ENCODE measurements around the gene GUCY2F. TPM values are rescaled to one million over a fixed set of nuclear protein-coding genes. Genes with fewer than 3 reads are reported as not detected.

Gene GUCY2F
- total RNA-seq, 4 donors from 2014 or later = 0.17 TPM; not detected in 3

DNA sequence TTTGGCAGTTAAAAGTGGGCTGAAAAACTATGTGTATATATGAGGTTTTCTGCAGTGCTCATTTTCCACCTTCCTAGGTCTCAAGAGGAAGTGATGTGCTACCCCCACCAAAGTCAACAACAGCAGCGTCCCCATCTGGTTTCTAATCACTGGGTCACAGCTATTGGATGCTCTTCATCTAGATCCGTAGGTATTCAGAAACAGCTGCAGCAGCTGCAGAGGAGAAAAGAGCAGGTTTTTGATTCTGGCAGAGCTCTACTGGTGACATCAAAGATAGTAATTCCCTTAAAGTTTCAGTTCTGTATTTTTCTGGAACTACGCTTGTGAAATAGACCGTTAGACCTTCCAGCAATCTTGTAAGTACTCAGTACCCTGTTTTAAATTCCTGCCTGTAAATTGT is 5.8 kb upstream of the GUCY2F start:
- TF ChIP-seq, protein P1, sequence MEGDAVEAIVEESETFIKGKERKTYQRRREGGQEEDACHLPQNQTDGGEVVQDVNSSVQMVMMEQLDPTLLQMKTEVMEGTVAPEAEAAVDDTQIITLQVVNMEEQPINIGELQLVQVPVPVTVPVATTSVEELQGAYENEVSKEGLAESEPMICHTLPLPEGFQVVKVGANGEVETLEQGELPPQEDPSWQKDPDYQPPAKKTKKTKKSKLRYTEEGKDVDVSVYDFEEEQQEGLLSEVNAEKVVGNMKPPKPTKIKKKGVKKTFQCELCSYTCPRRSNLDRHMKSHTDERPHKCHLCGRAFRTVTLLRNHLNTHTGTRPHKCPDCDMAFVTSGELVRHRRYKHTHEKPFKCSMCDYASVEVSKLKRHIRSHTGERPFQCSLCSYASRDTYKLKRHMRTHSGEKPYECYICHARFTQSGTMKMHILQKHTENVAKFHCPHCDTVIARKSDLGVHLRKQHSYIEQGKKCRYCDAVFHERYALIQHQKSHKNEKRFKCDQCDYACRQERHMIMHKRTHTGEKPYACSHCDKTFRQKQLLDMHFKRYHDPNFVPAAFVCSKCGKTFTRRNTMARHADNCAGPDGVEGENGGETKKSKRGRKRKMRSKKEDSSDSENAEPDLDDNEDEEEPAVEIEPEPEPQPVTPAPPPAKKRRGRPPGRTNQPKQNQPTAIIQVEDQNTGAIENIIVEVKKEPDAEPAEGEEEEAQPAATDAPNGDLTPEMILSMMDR (IDR thresholded peaks at IDR 0.05; ENCODE audit: low read depth) = no peak

GRCh38 chrX:109485470-109486340 is 3.8 kb upstream of the GUCY2F start:
- TF ChIP-seq, protein P1 (IDR thresholded peaks at IDR 0.05; ENCODE audit: low read depth) = no peak

DNA sequence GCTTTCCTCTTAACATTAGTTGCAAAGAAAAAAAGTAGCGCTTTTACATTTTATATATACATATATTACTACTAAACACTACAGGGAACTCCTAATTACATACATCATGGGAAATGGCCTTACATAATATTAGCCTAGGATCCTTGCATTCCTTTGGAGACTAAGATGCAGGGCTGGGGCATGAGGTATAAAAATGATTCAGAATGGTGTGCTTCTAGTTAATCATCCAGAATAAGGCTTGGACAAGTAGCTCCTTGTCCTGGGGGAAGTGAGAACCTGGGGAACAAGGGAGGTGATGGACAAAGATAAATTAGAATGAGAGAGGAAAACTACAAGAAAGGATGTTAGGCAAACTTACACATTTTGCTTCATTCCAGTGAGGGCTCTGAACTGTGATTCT is 3.0 kb upstream of the GUCY2F start:
- TF ChIP-seq, protein P1 (IDR thresholded peaks at IDR 0.05; ENCODE audit: low read depth) = no peak

DNA sequence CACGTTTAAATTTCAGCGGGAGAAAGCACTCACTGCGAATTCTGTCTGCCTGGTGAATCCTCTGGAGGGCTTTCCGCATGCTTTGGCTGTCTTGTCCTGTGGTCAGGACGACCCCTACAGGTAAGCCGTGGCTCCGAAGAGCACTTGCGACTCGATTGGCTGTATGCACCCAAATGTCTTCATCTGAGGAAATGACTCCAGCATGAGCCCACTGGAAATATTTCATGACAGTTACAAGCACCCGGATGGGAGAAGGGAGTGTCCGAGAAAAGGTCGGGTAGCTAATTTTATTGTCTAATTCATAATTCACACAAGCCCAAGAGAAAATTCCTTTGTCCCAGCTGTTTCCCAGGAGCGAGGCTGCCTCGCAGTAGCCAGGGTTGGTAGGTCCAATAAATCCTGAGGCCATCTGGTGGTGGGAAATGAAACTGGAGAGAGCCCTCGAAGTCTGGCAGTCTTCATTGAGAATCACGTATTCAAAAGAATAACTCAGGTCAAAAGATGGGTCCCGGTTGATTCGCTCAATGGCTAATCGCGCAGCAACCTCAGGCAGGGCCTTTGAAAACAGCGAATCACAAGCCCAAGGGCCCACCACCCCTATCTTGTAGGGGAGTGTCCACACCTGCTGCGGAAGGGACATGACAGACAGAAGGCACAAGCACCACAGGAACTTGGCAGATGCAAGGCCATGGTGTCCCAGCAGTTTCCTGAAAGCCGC is 6.6 kb downstream of the GUCY2F start:
- TF ChIP-seq, protein P1 (IDR thresholded peaks at IDR 0.05; ENCODE audit: low read depth) = no peak

DNA sequence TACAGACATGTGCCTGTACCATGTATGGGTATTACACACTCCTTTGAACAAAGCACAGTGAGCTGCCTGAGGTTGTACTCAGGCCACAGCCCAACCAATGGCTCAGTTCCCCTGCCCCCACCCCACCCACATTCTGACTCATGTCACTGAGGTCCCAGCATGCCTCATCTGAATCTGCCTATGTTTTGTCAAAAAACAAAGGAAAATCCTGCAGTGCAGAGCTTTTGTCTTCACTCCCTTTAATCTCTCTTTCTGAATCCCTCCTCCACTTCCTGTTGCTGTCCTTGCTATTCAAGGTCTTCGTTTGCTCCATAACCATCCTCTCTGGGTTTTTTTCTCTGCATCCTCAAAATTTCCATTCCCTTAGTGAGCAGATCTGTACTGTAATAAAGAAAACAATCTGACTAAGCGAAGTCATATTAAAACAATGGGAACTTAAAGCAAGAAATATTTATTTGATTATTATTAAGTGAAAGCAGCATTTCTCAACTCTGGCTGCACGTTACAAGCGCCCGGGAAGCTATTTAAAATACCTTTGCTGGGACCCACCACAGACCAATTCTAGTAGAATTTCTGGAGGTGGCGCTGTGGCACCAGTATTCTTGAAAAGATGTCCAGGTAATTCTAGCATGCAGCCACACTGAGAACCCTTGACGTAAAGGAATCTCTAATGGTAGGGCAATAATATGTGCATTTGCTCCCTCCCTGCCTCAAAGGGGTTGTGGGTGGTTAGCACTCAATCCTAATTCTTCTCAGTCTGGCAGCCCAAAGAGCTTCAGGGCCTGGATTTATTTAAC is 8.7 kb downstream of the GUCY2F start:
- TF ChIP-seq, protein P1 (IDR thresholded peaks at IDR 0.05; ENCODE audit: low read depth) = no peak

DNA sequence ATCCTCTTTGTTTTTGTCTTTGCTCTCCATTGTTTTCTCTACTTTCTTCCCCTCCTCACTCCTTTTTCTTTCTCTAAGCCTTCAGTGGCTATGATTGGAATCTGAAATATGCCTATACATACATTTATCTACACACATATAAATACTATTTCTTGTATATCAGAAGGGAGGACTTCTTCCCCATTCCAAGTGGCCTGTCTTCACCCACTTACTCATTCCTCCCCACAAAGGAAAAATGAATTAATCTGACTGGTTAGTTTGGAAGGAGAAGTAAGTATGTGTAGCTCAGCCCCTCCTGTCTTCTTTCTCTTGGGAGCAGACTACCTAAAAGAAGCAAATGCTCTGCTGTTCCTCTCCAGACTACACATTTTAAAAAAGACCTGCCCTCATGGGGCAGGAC is 17.7 kb downstream of the GUCY2F start:
- TF ChIP-seq, protein P1 (IDR thresholded peaks at IDR 0.05; ENCODE audit: low read depth) = no peak

All from subcutaneous adipose tissue (tissue), 4 donors.